Testis (tissue), 3 donors: ENCODE measurements around the gene PGC. TPM values are rescaled to one million over a fixed set of nuclear protein-coding genes. Genes with fewer than 3 reads are reported as not detected.

Experiments used
- DNase-seq: peaks from one replicate; pipeline ENCODE4 v3.0.0-alpha.2; 2019
- H3K27ac ChIP-seq, 2 donors: fragments of 200-600 bp; sonication (generic); one replicate each; pipeline ENCODE4 v1.5.1; 2019
- H3K27me3 ChIP-seq: fragments of 200-600 bp; sonication (generic); one replicate; pipeline ENCODE4 v1.5.1; 2019
- H3K36me3 ChIP-seq: fragments of 200-600 bp; sonication (generic); one replicate; pipeline ENCODE4 v1.5.1; 2017; ENCODE audit warnings: low read depth; ENCODE audit errors: missing control alignments
- H3K4me1 ChIP-seq: fragments of 200-600 bp; sonication (generic); one replicate; pipeline ENCODE4 v1.5.1; 2019
- H3K4me3 ChIP-seq, 2 donors: fragments of 200-600 bp; sonication (generic); one replicate each; pipeline ENCODE4 v1.5.1; 2017 to 2019
- H3K9me3 ChIP-seq: fragments of 200-600 bp; sonication (generic); one replicate; pipeline ENCODE4 v1.5.1; 2017
- CTCF ChIP-seq, 3 experiments: fragments of 450-650 bp in 2 of 3; fragments of 200-600 bp in 1 of 3; sonication (generic) in 1 of 3; IDR thresholded peaks; one replicate each; pipeline ENCODE4 v1.5.1; 2016 to 2019; ENCODE audit warnings: antibody characterized with exemption in 3 of 3, mild to moderate bottlenecking in 2 of 3, moderate library complexity in 1 of 3
- POLR2A ChIP-seq: fragments of 450-650 bp; IDR thresholded peaks from one replicate; pipeline ENCODE4 v1.6.1; 2017; ENCODE audit warnings: antibody characterized with exemption, mild to moderate bottlenecking, moderate library complexity
- WGBS, 2 donors: methylation state at CpG; one replicate each; pipeline ENCODE4 v1.1.5; 2018; 5-methylcytosine and 5-hydroxymethylcytosine counted together
- intact Hi-C: fragments of 100-400 bp; cut with DNase I; formaldehyde crosslinking; loops from one replicate; pipeline ENCODE4 v1.15.1; 2023; ENCODE audit warnings: low total_unique reads
- polyA plus RNA-seq: library from polyadenylated mRNA; stranded (reverse); fragments of 350-450 nt; fragmentation: Illumina TruSeq; extraction: RNeasy Lipid Tissue Mini Kit (QIAGEN cat#74804); gene quantifications from one replicate; pipeline ENCODE4 v1.2.3, GENCODE V29; 2014; ENCODE audit warnings: low read depth, low replicate concordance; ENCODE audit not compliant: insufficient read depth
- total RNA-seq, 2 donors: library from RNA; depleted of rRNA; stranded (reverse); fragments of >200 nt; gene quantifications; one replicate each; pipeline ENCODE4 v1.2.3, GENCODE V29; 2016

The PGC gene
- total and polyA plus RNA-seq, 3 donors from 2014 or later, result 0.42 to 1.3 TPM; not detected in 1

GRCh38 chr6:41781366-41781730, 34.2 kb upstream of the PGC start:
- intact Hi-C loops, result no loop called here
- Histone ChIP-seq H3K27me3 (no peaks in the 10 kb centered on the region), H3K4me1 (peaks cover 28% of the 10 kb centered on the region), H3K36me3 (no peaks in the 10 kb centered on the region), H3K4me3 (peak overlapping the region in 1 of 2 donors; percentile 81), H3K9me3 (no peaks in the 10 kb centered on the region), H3K27ac (peak overlapping the region in 1 of 2 donors; percentile 83)
- WGBS, 2 donors, result 20 to 26% methylated on average over 3 of the region's 3 CpGs
- DNase-seq, result no peak
- TF ChIP-seq CTCF (IDR thresholded peaks at IDR 0.05) (no peak), POLR2A (no peak)

- 1% methylated on average over 14 to 35 of the region's 36 CpGs for WGBS, 2 donors
- peak; percentile 41 for DNase-seq
- Histone ChIP-seq H3K9me3 (no peaks in the 10 kb centered on the region), H3K36me3 (no peaks in the 10 kb centered on the region), H3K4me1 (peaks cover 24% of the 10 kb centered on the region), H3K27me3 (no peaks in the 10 kb centered on the region), H3K27ac (peak within 1 kb of the TSS; percentile 83), H3K4me3 (peak within 1 kb of the TSS; percentile 73 to 81)
- TF ChIP-seq CTCF (IDR thresholded peaks at IDR 0.05), result no peak
- TF ChIP-seq POLR2A, result no peak
- intact Hi-C loops, result no loop called here
Measured at GRCh38 chr6:41780551-41781365, 33.6 kb upstream of the PGC start, which contains the start of gene PRICKLE4. PRICKLE4 (plus strand) TSS chr6:41780782; CDS start chr6:41783474, 2,692 bp downstream.

GRCh38 chr6:41779788-41780550, 32.8 kb upstream of the PGC start, which contains the start of gene FRS3:
FRS3 (minus strand) TSS chr6:41779900; CDS start chr6:41776987, 2,913 bp downstream.
- peak within 1 kb of the TSS; percentile 83 for H3K27ac ChIP-seq
- intact Hi-C loops, result no loop called here
- no peaks in the 10 kb centered on the region for H3K27me3 ChIP-seq
- H3K4me3 ChIP-seq, result peak within 1 kb of the TSS; percentile 73 to 81
- H3K36me3 ChIP-seq, result no peaks in the 10 kb centered on the region
- peaks cover 23% of the 10 kb centered on the region for H3K4me1 ChIP-seq
- no peaks in the 10 kb centered on the region for H3K9me3 ChIP-seq
- peak; percentile 98 for DNase-seq
- WGBS, 2 donors, result 0 to 1% methylated on average over 49 to 63 of the region's 73 CpGs
- TF ChIP-seq POLR2A, result no peak
- peak; percentile 85 to 95 (median 92) for TF ChIP-seq CTCF (IDR thresholded peaks at IDR 0.05)

- Histone ChIP-seq H3K36me3 (no peaks in the 10 kb centered on the region), H3K9me3 (no peaks in the 10 kb centered on the region), H3K4me3 (peak overlapping the region; percentile 73 to 81), H3K27me3 (no peaks in the 10 kb centered on the region), H3K4me1 (peaks cover 23% of the 10 kb centered on the region), H3K27ac (no peak overlapping the region)
- intact Hi-C loops, result no loop called here
- TF ChIP-seq CTCF (IDR thresholded peaks at IDR 0.05) (no peak), POLR2A (no peak)
- no peak for DNase-seq
- WGBS, 2 donors, result 1 to 3% methylated on average over 10 to 16 of the region's 16 CpGs
Measured at GRCh38 chr6:41779336-41779735, 32.1 kb upstream of the PGC start.
